Measurements from ENCODE around the gene IL22RA1.

- TF ChIP-seq EZH2 (IDR thresholded peaks at IDR 0.05): no peak
- no peak for TF ChIP-seq POLR2AphosphoS5 (IDR thresholded peaks at IDR 0.05; ENCODE audit: borderline replicate concordance, low read depth, low read length)
These were observed 5.9 kb downstream of the IL22RA1 start for GRCh38 chr1:24136956-24137539.

Data from SK-N-MC (cell line).